ENCODE data around the gene ZBP1.

- TF ChIP-seq CTCF (IDR thresholded peaks at IDR 0.05) (no peak), POLR2A (IDR thresholded peaks at IDR 0.05) (no peak)
Measured at GRCh38 chr20:57618764-57619050, 1.5 kb downstream of the ZBP1 start.
